IMR-90 (cell line): ENCODE data around the gene NEDD4L. TPM values are rescaled to one million over a fixed set of nuclear protein-coding genes. Genes with fewer than 3 reads are reported as not detected.
A peak's percentile ranks its signal among the peaks of the same experiment; 100 is the strongest.

Experiments used
- ATAC-seq: fragments of 200-7000 bp; cut with Tn5 transposase; 2 replicates; pipeline ENCODE4 v1.9.1; 2020; ENCODE audit warnings: low read depth, mild to moderate bottlenecking, moderate library complexity
- BruUV-seq: library from RNA; stranded (reverse); fragments of 400-500 nt; replicated peaks from 2 replicates; lab custom pipeline; 2021; lab: Mats Ljungman, UMichigan
- CTCF ChIA-PET: fragments of 300-600 bp; formaldehyde crosslinking; extraction: SDS; loops from one replicate; lab custom pipeline; 2021; ENCODE audit warnings: antibody characterized with exemption; lab: Yijun Ruan, JAX
- POLR2A ChIA-PET: fragments of 300-600 bp; sonication (Branson Sonifier 250); formaldehyde crosslinking; loops from one replicate; lab custom pipeline; 2022; ENCODE audit warnings: antibody characterized with exemption; ENCODE audit not compliant: unreplicated experiment; lab: Charles Lee
- DNase-seq: peaks from one replicate; pipeline ENCODE4 v3.0.0; 2013
- H2AFZ ChIP-seq: replicated peaks from 2 replicates; pipeline ENCODE3; 2013; ENCODE audit warnings: low read length, mild to moderate bottlenecking; ENCODE audit not compliant: poor library complexity
- H2AK5ac ChIP-seq: 2 replicates; pipeline ENCODE4 v1.6.1; 2013; ENCODE audit warnings: low read depth, low read length, inconsistent platforms
- H2AK9ac ChIP-seq: replicated peaks from 2 replicates; pipeline ENCODE3; 2013; ENCODE audit warnings: mild to moderate bottlenecking, low read depth, low read length, moderate library complexity; ENCODE audit not compliant: poor library complexity
- H2BK120ac ChIP-seq: 2 replicates; pipeline ENCODE4 v1.6.1; 2013; ENCODE audit warnings: low read depth, low read length, inconsistent platforms
- H2BK15ac ChIP-seq: 3 replicates; pipeline ENCODE4 v1.6.1; 2013; ENCODE audit warnings: low read depth, low read length, inconsistent platforms
- H2BK20ac ChIP-seq: 2 replicates; pipeline ENCODE4 v1.6.1; 2013; ENCODE audit warnings: low read depth, mild to moderate bottlenecking, inconsistent platforms, low read length, moderate library complexity
- H2BK5ac ChIP-seq: 2 replicates; pipeline ENCODE4 v1.6.1; 2013; ENCODE audit warnings: mild to moderate bottlenecking, low read depth, low read length, inconsistent platforms; ENCODE audit not compliant: poor library complexity, severe bottlenecking
- H3K14ac ChIP-seq: replicated peaks from 2 replicates; pipeline ENCODE4 v1.6.1; 2013; ENCODE audit warnings: low read depth, low read length, inconsistent platforms
- H3K18ac ChIP-seq: 2 replicates; pipeline ENCODE4 v1.6.1; 2013; ENCODE audit warnings: low read depth, low read length, control low read depth
- H3K23ac ChIP-seq: 2 replicates; pipeline ENCODE4 v1.6.1; 2013; ENCODE audit warnings: low read depth, low read length, inconsistent platforms
- H3K27ac ChIP-seq: 2 replicates; pipeline ENCODE4 v1.5.1; 2013; ENCODE audit warnings: mild to moderate bottlenecking, control low read depth, low read length; ENCODE audit not compliant: insufficient read depth
- H3K27me3 ChIP-seq: 2 replicates; pipeline ENCODE4 v1.6.1; 2013; ENCODE audit warnings: low read length; ENCODE audit not compliant: control insufficient read depth, insufficient read depth
- H3K36me3 ChIP-seq: 2 replicates; pipeline ENCODE4 v1.6.1; 2013; ENCODE audit warnings: low read length, mixed read lengths; ENCODE audit not compliant: control insufficient read depth, insufficient read depth
- H3K4ac ChIP-seq: 2 replicates; pipeline ENCODE4 v1.6.1; 2013; ENCODE audit warnings: low read depth, low read length, inconsistent platforms
- H3K4me1 ChIP-seq: 2 replicates; pipeline ENCODE4 v1.6.1; 2013; ENCODE audit warnings: low read length, mixed read lengths; ENCODE audit not compliant: control insufficient read depth, insufficient read depth
- H3K4me2 ChIP-seq: 2 replicates; pipeline ENCODE4 v1.6.1; 2013; ENCODE audit warnings: low read depth, mild to moderate bottlenecking, control low read depth, low read length, moderate library complexity
- H3K4me3 ChIP-seq: 2 replicates; pipeline ENCODE4 v1.5.1; 2013; ENCODE audit warnings: low read depth, mild to moderate bottlenecking, control low read depth, low read length, moderate library complexity; ENCODE audit not compliant: insufficient read depth
- H3K56ac ChIP-seq: 2 replicates; pipeline ENCODE4 v1.6.1; 2013; ENCODE audit warnings: low read length, inconsistent platforms; ENCODE audit not compliant: insufficient read depth; ENCODE audit errors: extremely low read depth
- H3K79me1 ChIP-seq, 2 experiments: 2 replicates each; pipeline ENCODE4 v1.6.1; 2013; ENCODE audit warnings: low read length in 2 of 2, inconsistent platforms in 1 of 2, low read depth in 1 of 2
- H3K9ac ChIP-seq: 2 replicates; pipeline ENCODE4 v1.6.1; 2013; ENCODE audit warnings: low read depth, low read length, control low read depth
- H3K9me1 ChIP-seq: 2 replicates; pipeline ENCODE4 v1.6.1; 2013; ENCODE audit warnings: low read length, inconsistent platforms; ENCODE audit not compliant: insufficient read depth
- H3K9me3 ChIP-seq: 2 replicates; pipeline ENCODE4 v1.6.1; 2013; ENCODE audit warnings: low read length; ENCODE audit not compliant: control insufficient read depth, insufficient read depth
- H4K20me1 ChIP-seq: 2 replicates; pipeline ENCODE4 v1.6.1; 2013; ENCODE audit warnings: low read length, inconsistent platforms; ENCODE audit not compliant: insufficient read depth
- H4K5ac ChIP-seq: 2 replicates; pipeline ENCODE4 v1.6.1; 2013; ENCODE audit warnings: mild to moderate bottlenecking, low read depth, low read length, control low read depth
- H4K8ac ChIP-seq, 2 experiments: 2 replicates each; pipeline ENCODE4 v1.6.1; 2013; ENCODE audit warnings: low read depth in 2 of 2, low read length in 2 of 2, control low read depth in 1 of 2, inconsistent platforms in 1 of 2
- H4K91ac ChIP-seq: 2 replicates; pipeline ENCODE4 v1.6.1; 2013; ENCODE audit warnings: low read depth, low read length, inconsistent platforms; ENCODE audit not compliant: insufficient read depth
- BHLHE40 ChIP-seq: fragments of 150-350 bp; IDR thresholded peaks from 2 replicates; pipeline ENCODE4 v1.6.1; 2016; ENCODE audit warnings: mild to moderate bottlenecking, low read depth, low read length
- CEBPB ChIP-seq: IDR thresholded peaks from 2 replicates; pipeline ENCODE4 v1.6.1; 2012; ENCODE audit warnings: low read depth, low read length, improper control_type of control experiment
- CHD1 ChIP-seq: IDR thresholded peaks from 2 replicates; pipeline ENCODE4 v1.6.1; 2012; ENCODE audit warnings: low read depth, low read length, improper control_type of control experiment
- FOS ChIP-seq: fragments of 150-350 bp; IDR thresholded peaks from 2 replicates; pipeline ENCODE4 v1.6.1; 2016; ENCODE audit warnings: low read depth, low read length
- MAFK ChIP-seq: IDR thresholded peaks from 2 replicates; pipeline ENCODE4 v1.6.1; 2012; ENCODE audit warnings: low read depth, low read length, improper control_type of control experiment
- MAZ ChIP-seq: IDR thresholded peaks from 2 replicates; pipeline ENCODE4 v1.6.1; 2012; ENCODE audit warnings: low read depth, mild to moderate bottlenecking, low read length, improper control_type of control experiment, moderate library complexity, borderline replicate concordance
- MXI1 ChIP-seq: IDR thresholded peaks from 2 replicates; pipeline ENCODE4 v1.6.1; 2012; ENCODE audit warnings: low read depth, mild to moderate bottlenecking, low read length, moderate library complexity, borderline replicate concordance
- NFE2L2 ChIP-seq: fragments of 150-350 bp; IDR thresholded peaks from 2 replicates; pipeline ENCODE4 v1.6.1; 2016; ENCODE audit warnings: low read depth, mild to moderate bottlenecking, low read length
- POLR2A ChIP-seq: IDR thresholded peaks from 2 replicates; pipeline ENCODE4 v1.6.1; 2012; ENCODE audit warnings: mild to moderate bottlenecking, low read depth, low read length
- RAD21 ChIP-seq: IDR thresholded peaks from 2 replicates; pipeline ENCODE4 v1.6.1; 2012; ENCODE audit warnings: low read length, improper control_type of control experiment
- RCOR1 ChIP-seq: IDR thresholded peaks from 2 replicates; pipeline ENCODE4 v1.6.1; 2012; ENCODE audit warnings: mild to moderate bottlenecking, low read length, improper control_type of control experiment; ENCODE audit not compliant: insufficient replicate concordance
- RFX5 ChIP-seq: IDR thresholded peaks from 2 replicates; pipeline ENCODE4 v1.8.0; 2012; ENCODE audit warnings: low read depth, mild to moderate bottlenecking, low read length, moderate library complexity
- SMC3 ChIP-seq: fragments of 150-350 bp; IDR thresholded peaks from 2 replicates; pipeline ENCODE4 v1.6.1; 2016; ENCODE audit warnings: low read depth, mild to moderate bottlenecking, antibody characterized with exemption, low read length, moderate library complexity
- WGBS, 2 experiments: methylation state at CpG; one replicate each; pipeline versions ENCODE4 v1.1.5 to v1.1.7; 2013; ENCODE audit warnings: missing lambda C conversion rate in 2 of 2; ENCODE audit not compliant: insufficient read length in 1 of 2; ENCODE audit errors: extremely low coverage in 2 of 2; 5-methylcytosine and 5-hydroxymethylcytosine counted together
- dilution Hi-C: fragments of 300-500 bp; cut with HindIII; formaldehyde crosslinking; loops from one replicate; pipeline ENCODE4 v1.14.3; 2018; ENCODE audit warnings: low sequenced_read_pairs; ENCODE audit not compliant: unreplicated experiment
- in situ Hi-C: fragments of 300-500 bp; cut with MboI; formaldehyde crosslinking; loops from 3 replicates; pipeline ENCODE4 v1.14.3; 2019; ENCODE audit warnings: low sequenced_read_pairs, inconsistent platforms, mixed read lengths
- intact Hi-C: fragments of 100-400 bp; cut with micrococcal nuclease; formaldehyde crosslinking; loops from 2 replicates; pipeline ENCODE4 v1.10.0; 2022
- polyA plus RNA-seq, 3 experiments: library from polyadenylated mRNA; depleted of rRNA; stranded (reverse); fragments of >200 nt; gene quantifications; 2 replicates each; pipeline ENCODE4 v1.2.3, GENCODE V29; 2012; ENCODE audit warnings: low replicate concordance in 1 of 3
- total RNA-seq: library from RNA; depleted of rRNA; stranded (reverse); fragments of >200 nt; gene quantifications from 2 replicates; pipeline ENCODE4 v1.2.3, GENCODE V29; 2012
- TF ChIP-seq, protein P1 (sequence below): fragments of 150-350 bp; IDR thresholded peaks from 2 replicates; pipeline ENCODE4 v1.6.1; 2017; ENCODE audit warnings: mild to moderate bottlenecking, antibody characterized with exemption, low read length, low read depth
- TF ChIP-seq, protein P2 (sequence below): conservative IDR thresholded peaks from 2 replicates; pipeline ENCODE4 v1.5.1; 2012; ENCODE audit warnings: mild to moderate bottlenecking, low read depth, low read length, improper control_type of control experiment
- TF ChIP-seq, protein P3 (sequence below): fragments of 150-350 bp; IDR thresholded peaks from 2 replicates; pipeline ENCODE4 v1.6.1; 2016; ENCODE audit warnings: low read depth, mild to moderate bottlenecking, low read length, moderate library complexity, borderline replicate concordance

Gene NEDD4L
- total and polyA plus RNA-seq, 2 of the 4 experiments (the other 2 are of a cell fraction), result 10.0 to 10.9 TPM

DNA sequence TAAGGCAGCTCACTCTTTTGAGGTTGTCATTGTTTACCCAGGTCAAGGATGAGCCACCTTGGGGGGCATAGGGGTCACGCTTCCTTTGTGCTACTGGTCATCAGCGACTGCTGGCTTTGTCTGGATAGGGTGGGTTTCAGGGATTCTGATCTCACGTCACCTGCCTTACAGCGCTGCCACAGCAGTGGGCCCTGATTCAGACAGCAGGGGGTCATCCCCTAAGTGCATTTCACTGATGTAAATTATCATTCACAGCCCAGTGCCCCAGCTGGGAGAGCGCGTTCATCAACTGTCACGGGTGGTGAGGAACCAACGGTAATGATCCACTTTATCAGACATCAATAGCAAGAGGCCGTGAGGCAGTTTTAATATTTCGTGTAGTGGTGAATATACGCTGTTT lies 291.2 kb downstream of the NEDD4L start:
- CTCF ChIA-PET, result interaction anchor here (0.5 to 0.7 kb wide), 2 partner anchors 25 to 249 kb away, joined by 3 read pairs; no protein-coding TSS in a partner anchor
- Histone ChIP-seq H2BK5ac (no peak overlapping the region), H4K8ac (no peak overlapping the region), H3K9me1 (peaks cover 6% of the 10 kb centered on the region), H4K20me1 (no peaks in the 10 kb centered on the region), H2BK120ac (no peak overlapping the region), H2AK9ac (peak overlapping the region; percentile 26), H2BK15ac (no peak overlapping the region), H3K4me1 (peaks cover 12% of the 10 kb centered on the region), H4K5ac (no peak overlapping the region), H3K9ac (no peak overlapping the region), H3K36me3 (no peaks in the 10 kb centered on the region; the same call in none of the 2 replicates), H3K27ac (no peak overlapping the region), H3K27me3 (no peaks in the 10 kb centered on the region), H3K79me1 (no peaks in the 10 kb centered on the region), H3K4me2 (no peak overlapping the region), H2AFZ (no peak overlapping the region), H3K14ac (no peak overlapping the region), H3K4ac (no peak overlapping the region), H3K56ac (no peak overlapping the region), H3K4me3 (no peak overlapping the region), H3K23ac (no peak overlapping the region), H3K9me3 (no peaks in the 10 kb centered on the region), H4K91ac (no peak overlapping the region), H3K18ac (no peak overlapping the region), H2BK20ac (no peak overlapping the region), H2AK5ac (no peak overlapping the region)
- in situ Hi-C loops, result no loop called here
- BruUV-seq, result no TSS peak
- intact Hi-C loops, result loop anchor here (5.0 kb wide), 1 partner anchor 157 kb away; no protein-coding TSS in a partner anchor
- TF ChIP-seq, protein P1, sequence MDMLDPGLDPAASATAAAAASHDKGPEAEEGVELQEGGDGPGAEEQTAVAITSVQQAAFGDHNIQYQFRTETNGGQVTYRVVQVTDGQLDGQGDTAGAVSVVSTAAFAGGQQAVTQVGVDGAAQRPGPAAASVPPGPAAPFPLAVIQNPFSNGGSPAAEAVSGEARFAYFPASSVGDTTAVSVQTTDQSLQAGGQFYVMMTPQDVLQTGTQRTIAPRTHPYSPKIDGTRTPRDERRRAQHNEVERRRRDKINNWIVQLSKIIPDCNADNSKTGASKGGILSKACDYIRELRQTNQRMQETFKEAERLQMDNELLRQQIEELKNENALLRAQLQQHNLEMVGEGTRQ, result no peak
- no peak for TF ChIP-seq SMC3
- TF ChIP-seq MAFK, result no peak
- TF ChIP-seq RFX5, result no peak
- TF ChIP-seq MAZ, result no peak
- TF ChIP-seq BHLHE40, result no peak
- TF ChIP-seq CHD1, result no peak
- TF ChIP-seq RCOR1, result no peak
- TF ChIP-seq NFE2L2, result no peak
- no peak for TF ChIP-seq POLR2A
- no peak for TF ChIP-seq CEBPB
- no peak for TF ChIP-seq MXI1
- TF ChIP-seq, protein P2, sequence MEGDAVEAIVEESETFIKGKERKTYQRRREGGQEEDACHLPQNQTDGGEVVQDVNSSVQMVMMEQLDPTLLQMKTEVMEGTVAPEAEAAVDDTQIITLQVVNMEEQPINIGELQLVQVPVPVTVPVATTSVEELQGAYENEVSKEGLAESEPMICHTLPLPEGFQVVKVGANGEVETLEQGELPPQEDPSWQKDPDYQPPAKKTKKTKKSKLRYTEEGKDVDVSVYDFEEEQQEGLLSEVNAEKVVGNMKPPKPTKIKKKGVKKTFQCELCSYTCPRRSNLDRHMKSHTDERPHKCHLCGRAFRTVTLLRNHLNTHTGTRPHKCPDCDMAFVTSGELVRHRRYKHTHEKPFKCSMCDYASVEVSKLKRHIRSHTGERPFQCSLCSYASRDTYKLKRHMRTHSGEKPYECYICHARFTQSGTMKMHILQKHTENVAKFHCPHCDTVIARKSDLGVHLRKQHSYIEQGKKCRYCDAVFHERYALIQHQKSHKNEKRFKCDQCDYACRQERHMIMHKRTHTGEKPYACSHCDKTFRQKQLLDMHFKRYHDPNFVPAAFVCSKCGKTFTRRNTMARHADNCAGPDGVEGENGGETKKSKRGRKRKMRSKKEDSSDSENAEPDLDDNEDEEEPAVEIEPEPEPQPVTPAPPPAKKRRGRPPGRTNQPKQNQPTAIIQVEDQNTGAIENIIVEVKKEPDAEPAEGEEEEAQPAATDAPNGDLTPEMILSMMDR, result no peak
- TF ChIP-seq FOS, result no peak
- TF ChIP-seq RAD21, result no peak
- TF ChIP-seq, protein P3, sequence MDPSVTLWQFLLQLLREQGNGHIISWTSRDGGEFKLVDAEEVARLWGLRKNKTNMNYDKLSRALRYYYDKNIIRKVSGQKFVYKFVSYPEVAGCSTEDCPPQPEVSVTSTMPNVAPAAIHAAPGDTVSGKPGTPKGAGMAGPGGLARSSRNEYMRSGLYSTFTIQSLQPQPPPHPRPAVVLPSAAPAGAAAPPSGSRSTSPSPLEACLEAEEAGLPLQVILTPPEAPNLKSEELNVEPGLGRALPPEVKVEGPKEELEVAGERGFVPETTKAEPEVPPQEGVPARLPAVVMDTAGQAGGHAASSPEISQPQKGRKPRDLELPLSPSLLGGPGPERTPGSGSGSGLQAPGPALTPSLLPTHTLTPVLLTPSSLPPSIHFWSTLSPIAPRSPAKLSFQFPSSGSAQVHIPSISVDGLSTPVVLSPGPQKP, result no peak
- dilution Hi-C loops, result no loop called here
- ATAC-seq (no peak), DNase-seq (no peak)
- POLR2A ChIA-PET, result no interaction called here
- 100% methylated on average over 2 of the region's 11 CpGs; no CpG with 5 or more reads in 1 of the 2 experiments for WGBS, 2 experiments
